Measurements from ENCODE around the gene COMP. TPM values are rescaled to one million over a fixed set of nuclear protein-coding genes. Genes with fewer than 3 reads are reported as not detected.
A peak's percentile ranks its signal among the peaks of the same experiment; 100 is the strongest.

The COMP gene
- total RNA-seq, 1 donor from 2014 or later: 0.15 TPM

- no peak for DNase-seq (ENCODE audit: low read depth)
Observed at GRCh38 chr19:18769989-18770528, 21.0 kb downstream of the COMP start.

DNA sequence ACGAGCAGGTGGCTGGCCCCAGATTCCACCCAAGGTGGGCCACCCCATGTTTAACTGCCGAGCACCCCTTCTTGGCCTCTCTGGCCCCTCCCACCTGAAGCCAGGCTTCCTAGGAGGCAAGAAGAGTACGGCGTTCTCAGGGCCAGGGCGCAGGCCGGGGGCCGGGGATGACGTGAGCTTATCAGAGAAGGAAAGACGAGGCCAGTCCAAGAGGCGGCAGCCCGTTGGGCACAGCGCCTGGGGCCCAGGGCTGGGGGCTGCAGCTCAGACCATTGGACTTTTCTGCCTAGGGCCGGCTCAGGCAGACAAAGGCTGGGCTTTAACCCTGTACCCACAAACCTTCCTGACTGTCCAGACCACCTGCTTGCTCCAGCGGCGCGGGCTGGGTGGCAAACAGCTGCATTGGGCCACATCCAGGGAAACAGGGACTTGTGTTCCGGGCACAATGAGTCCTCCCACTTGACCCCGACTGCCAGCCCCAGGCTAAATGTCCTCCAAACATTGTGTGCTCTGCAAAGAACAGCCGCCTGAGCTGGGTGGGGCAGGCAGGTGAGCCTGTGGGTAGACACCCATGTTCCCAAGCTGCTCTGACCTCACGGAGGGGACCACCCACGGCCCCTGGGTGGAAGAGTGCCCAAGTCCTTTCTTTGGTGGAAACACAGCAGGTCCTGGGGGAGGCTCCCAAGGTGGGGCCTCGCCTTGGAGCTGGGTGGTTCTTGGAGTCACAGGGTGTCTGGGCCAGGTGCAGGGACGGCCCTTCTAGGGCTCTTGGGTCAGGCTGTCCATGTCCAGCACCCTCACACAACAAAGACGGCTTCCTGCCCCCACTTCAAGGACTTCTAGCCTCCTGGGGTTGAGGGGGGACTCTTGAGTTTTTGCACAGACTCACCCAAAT is 21.9 kb downstream of the COMP start:
- peak; percentile 17 for DNase-seq (ENCODE audit: low read depth)

DNA sequence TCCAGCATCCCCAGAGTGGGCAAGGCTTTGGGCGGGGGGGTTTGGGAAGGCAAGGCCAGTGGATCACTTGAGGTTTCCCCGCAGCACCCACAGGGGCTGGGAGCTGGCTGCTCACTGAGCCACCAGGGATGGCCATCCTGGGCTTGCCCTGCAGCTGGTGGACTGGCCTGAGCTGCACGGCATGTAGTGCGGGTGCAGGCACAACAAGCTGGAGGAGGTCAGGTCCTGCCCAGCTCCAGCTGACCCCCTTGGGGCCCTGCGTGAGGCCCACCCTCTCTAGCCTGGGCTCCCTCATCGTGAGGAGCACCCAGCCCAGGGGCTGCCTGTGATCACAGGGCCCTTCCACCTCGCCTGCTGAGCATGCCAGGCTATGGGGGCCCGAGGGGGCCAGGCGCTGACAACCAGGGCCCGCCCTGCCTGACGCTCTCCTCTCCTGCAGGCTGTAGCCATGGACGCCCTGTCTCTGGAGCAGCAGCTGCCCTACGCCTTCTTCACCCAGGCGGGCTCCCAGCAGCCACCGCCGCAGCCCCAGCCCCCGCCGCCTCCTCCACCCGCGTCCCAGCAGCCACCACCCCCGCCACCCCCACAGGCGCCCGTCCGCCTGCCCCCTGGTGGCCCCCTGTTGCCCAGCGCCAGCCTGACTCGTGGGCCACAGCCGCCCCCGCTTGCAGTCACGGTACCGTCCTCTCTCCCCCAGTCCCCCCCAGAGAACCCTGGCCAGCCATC is 22.9 kb downstream of the COMP start:
- DNase-seq (ENCODE audit: low read depth): no peak

DNA sequence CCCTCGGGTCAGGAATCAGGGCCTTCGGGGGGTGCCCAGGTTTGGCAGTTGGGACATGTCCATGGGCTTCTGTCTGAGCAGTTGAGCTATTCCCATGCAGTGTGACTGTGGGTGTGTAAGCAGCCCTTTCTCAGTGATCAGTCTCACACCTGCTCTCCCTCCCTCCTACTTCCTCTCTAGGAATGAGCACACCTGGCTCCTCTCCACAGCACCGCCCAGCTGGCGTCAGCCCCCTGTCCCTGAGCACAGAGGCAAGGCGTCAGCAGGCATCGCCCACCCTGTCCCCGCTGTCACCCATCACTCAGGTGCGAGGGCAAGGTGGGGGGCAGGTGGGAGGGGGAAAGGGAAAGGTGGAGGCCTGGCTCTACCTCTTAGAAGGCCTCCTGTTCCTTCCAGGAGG is 25.9 kb downstream of the COMP start:
- no peak for DNase-seq (ENCODE audit: low read depth)

DNA sequence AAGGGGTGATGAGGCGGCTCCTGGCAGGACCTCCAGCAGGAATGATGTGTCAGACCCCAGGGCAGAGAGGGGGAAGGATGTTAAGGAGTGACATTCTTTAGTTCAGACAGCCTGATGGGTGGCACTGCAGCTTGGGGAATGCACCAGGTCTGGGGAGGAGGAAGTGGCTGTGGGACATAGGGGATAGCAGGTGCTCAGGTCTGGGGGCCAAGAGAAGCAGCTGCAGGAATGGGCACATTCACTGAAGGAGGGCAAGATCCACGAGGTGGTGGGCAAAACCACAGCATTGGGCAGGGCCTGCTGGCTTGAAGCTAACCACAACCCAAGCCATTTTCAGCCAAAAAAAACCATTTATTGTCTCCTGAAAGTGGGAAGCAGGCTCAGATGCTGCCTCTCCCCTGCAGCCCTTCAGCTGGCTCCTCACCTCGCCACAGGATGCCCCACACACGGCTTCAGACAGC is 26.5 kb downstream of the COMP start:
- DNase-seq (ENCODE audit: low read depth): peak; percentile 31

DNA sequence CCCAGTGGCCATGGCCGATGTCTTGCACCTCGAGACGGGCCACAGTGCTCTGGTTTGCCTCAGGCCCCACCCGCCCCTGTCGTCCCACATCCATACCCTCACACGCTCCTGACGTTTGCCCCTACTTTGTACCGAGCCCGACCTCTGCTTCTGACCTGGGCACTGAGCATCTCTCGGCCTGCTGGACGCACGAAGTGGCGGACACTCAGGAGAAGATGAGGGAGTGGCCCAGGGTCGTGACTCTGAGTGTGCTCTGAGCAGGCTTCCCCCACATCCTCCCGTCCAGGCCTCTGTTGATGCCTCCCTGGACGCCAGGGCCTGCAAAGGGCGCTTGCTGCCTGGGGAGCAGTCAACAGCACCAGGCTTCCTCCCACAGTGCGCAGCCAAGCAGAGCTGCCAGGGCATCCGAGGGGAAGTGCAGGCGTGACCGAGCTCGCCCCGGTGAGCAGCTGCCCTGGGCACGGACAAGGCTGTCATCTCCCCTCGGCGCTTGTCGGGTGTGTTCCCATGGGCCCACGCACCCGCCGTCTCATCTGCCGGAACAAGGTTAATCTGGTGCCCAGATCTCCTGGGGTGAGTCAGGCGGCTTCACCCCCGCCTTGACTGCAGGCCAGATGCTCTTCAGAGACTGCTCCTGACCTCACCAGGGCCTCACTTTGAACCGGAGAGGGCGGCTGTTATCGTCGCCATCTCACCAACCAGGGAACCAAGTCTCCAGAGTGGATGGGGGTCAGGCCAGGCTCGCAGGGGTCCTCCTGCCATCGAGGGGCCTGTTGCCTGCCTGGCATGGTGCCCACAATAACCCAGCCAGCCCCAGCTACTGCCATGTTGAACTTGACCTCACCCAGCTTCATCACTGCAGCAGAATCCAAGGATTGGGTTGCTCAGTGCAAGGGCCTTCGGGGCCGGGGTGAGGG is 27.2 kb downstream of the COMP start:
- DNase-seq (ENCODE audit: low read depth): peak; percentile 86

- DNase-seq (ENCODE audit: low read depth): peak; percentile 71
Observed at GRCh38 chr19:18762125-18763023, 28.7 kb downstream of the COMP start.

GRCh38 chr19:18761531-18762110 is 29.5 kb downstream of the COMP start:
- DNase-seq (ENCODE audit: low read depth): no peak

GRCh38 chr19:18760440-18761383 is 30.4 kb downstream of the COMP start:
- no peak for DNase-seq (ENCODE audit: low read depth)

GRCh38 chr19:18759995-18760426 is 31.1 kb downstream of the COMP start:
- no peak for DNase-seq (ENCODE audit: low read depth)

DNA sequence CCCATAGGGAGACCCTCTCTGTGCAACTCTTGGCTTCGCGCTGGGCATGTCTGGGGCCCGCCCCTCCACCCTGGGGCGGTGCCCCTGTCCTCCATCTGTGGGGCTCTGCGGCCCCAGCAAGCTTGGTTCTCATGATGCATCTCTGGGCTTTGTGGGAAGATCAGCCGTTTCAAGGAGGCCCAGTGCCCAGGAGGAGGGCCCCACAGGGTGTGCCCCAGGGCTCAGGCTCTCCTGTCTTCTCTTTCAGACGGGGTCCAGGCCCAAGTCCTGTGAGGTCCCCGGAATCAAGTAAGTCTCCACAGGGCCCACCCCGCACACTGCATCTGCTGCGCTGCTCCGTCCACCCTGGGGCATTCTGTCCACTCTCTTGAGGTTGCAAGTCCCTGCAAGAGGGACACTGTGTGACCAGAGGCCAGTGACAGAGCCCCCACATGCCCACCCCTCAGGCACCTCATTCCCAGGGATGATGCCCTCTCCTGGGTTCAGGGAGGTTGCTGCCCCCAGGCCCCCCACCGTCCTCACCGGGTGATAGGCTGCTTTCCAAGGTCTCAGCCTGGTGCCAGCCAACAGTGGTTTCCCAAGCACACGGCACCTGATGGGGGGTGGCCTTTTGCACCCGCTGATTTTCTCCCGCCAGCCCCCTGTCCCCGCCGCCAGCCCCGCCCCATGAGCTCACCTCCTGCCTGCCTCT is 31.7 kb downstream of the COMP start:
- no peak for DNase-seq (ENCODE audit: low read depth)

- DNase-seq (ENCODE audit: low read depth): no peak
Observed at GRCh38 chr19:18756896-18757295, 34.2 kb downstream of the COMP start.

GRCh38 chr19:18754501-18754900 is 36.6 kb downstream of the COMP start:
- DNase-seq (ENCODE audit: low read depth): no peak

GRCh38 chr19:18751571-18751970 is 39.5 kb downstream of the COMP start:
- DNase-seq (ENCODE audit: low read depth): no peak

DNA sequence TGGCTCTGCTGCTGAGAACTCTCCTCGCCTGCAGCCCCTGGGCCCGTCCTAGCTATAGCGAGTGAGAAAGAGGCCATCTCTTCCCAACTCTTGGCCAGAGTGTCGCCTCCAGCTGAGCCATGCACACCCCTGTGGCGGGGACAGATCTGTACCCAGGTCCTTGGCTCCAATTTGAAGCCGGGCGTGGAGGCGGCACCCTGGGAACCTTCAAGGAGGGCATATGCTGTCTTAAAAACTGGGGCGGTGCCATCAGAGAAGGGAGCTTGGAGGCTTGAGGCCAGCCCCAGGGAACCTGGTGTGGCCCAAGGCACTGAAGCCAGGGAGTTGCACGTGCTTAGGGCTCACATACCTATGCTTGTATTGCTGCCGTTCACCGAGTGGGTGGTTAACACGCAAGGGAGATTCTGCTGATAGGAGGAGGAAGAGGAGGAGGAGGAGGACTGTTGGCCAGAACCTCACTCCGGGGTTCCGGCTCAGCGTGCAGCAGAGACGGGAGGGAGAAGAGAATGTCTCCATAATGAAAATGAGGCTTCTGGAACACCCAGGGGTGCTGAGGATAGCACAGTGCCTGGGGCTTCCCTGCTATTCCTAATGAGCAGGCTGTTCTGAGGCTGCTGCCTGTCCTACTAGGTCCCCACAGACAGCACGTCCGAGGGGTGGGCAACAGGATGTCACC is 40.7 kb downstream of the COMP start:
- DNase-seq (ENCODE audit: low read depth): no peak

DNA sequence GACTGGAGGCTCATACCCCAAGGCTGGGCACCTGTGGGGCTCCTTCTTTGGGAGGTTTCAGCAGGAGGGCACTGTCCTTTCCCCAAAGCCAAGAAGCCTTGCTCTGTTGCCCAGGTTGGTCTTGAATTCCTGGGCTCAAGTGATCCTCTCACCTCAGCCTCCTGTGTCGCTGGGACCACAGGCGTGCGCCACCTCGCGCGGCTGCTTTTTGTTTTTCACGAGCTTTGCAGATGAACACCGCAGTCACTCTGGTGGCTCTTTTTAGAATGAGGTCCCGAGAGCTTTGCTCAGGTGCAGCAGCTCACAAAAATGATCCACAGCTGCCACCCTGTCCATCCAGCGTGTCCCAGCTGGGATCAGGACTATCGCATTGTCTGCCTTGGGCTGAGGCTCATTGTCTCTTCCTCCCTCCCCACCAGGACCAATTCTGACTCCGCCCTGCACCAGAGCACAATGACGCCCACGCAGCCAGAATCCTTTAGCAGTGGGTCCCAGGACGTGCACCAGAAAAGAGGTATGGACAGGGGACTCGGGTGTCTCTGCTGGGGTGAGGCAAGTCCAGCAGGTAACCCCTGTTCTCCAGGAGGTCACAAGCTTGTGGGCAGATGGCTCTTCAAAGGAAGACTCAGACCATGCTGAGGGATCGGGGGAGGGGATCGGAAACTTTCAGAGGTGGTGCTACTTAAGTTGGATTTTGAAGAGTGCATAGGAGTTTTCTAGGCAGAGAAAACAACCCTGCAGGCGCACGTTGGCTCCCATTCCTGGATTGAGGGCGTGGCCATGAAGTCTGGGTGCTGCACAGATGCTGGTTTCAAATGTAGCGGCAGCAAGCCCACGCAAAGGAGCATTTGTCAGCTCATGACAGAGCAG is 41.5 kb downstream of the COMP start:
- DNase-seq (ENCODE audit: low read depth): no peak
